HL-60/S4 treated with phorbol 12-myristate 13-acetate at 8.2 ng/mL for 4 days and 3 days (cell line): ENCODE data around the gene WT1.

Experiments used
- in situ Hi-C: fragments of 300-500 bp; cut with MboI; formaldehyde crosslinking; loops from 2 replicates; pipeline ENCODE4 v1.15.0; 2022; ENCODE audit warnings: low sequenced_read_pairs

Gene WT1

GRCh38 chr11:32438866-32439489 lies 3.6 kb upstream of the WT1 start:
- in situ Hi-C loops, result no loop called here

- in situ Hi-C loops, result no loop called here
These were observed 3.1 kb upstream of the WT1 start for GRCh38 chr11:32438346-32438865.

- in situ Hi-C loops, result no loop called here
These were observed 2.4 kb upstream of the WT1 start for GRCh38 chr11:32437495-32438345.

GRCh38 chr11:32436751-32437494 lies 1.6 kb upstream of the WT1 start:
- in situ Hi-C loops, result no loop called here

DNA sequence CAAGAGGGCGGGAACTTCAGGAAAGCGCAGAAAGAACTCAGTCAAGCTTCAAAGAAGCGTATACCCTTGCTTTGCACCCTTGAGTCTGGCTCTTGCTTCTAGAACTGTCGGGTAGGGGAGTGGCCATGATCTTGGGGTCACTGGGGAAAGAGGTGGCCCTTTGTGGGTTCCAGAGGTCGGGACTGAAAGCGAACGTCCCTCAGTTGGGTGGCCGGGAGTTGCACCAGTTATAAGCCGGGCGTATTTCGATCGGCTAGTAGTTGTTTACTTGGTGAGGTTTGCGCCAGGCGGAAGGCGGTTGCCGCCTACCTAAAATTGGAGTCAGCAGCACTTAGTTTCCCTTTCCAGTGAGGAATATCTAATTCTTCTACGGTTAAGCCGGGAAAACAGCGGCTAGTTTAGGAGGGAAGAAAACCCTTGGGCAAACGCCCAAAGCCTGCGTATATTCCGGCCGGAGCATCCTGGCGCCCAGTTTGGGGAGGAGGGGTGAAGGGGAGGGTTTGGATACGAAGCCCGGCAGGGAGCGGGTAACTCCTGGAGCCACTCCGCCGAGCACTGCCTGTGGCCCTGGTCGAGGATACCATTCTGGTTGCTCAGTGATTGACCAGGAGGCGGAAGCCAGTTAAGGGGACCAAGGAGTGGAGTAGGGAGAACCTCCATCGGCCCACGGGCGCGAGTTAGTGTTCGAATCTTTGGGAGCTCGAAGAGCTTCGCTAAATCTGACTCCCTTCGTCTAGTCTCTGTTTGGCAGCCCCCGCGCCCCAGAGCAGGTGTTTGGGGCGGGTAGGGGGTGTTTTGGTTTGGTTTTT lies 807 bp upstream of the WT1 start:
- in situ Hi-C loops, result no loop called here

- in situ Hi-C loops, result no loop called here
These were observed 223 bp downstream of the WT1 start for GRCh38 chr11:32435152-32435480.

DNA sequence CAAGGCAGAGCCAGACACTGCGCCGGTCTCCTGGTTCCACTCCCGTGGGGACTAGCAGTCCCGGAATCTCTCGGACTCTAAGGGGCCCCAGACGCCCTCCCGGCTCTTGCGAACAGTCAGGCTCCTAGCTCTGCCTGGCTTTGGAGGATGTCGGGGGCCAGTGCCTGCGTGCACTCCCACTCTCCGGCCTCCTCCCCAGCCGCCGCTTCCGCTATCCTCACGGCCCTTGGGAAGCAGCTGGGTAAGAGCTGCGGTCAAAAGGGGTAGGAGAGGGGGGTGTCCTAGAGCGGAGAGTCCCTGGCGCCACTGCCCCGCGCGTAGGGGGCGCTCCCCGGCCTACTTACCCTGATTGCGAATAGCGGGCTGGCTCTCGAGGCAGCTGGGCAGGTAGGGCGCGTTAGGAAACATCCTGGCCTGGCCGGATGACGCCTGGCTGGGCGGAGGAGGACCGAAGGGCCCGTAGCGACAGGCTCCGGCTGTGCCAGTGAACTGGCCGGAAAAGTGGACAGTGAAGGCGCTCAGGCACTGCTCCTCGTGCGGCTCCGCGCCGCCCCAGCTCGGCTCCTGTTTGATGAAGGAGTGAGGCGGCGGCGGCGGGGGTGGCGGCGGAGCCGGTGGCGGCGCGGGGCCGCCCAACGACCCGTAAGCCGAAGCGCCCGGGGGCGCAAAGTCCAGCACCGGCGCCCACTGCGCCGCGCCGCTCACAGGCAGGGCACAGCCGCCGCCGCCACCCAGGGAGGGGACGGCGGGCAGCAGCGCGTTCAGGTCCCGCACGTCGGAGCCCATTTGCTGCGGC lies 785 bp downstream of the WT1 start:
- in situ Hi-C loops, result no loop called here

DNA sequence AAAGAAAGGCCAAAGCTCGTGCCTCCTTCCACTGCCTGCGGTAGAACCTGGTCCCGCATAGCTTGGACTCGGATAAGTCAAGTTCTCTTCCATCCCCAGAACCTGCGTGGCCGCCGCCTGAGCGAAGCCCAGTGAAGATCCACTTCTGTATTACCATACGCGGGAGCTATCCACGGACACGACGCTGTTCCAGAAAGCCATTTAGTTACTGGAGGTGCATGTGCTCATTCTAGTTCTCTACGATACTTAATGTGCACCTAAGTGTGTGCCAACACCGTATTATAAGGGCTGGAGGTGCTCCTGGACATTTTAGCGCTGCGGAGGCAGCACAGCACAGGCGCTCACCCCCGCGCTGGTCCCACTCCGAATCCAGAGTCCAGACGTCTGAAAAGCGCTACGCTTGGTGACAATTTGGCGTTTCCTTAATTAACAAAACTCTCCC lies 1.4 kb downstream of the WT1 start:
- in situ Hi-C loops, result no loop called here

- in situ Hi-C loops, result no loop called here
These were observed 2.0 kb downstream of the WT1 start for GRCh38 chr11:32433101-32433913.

DNA sequence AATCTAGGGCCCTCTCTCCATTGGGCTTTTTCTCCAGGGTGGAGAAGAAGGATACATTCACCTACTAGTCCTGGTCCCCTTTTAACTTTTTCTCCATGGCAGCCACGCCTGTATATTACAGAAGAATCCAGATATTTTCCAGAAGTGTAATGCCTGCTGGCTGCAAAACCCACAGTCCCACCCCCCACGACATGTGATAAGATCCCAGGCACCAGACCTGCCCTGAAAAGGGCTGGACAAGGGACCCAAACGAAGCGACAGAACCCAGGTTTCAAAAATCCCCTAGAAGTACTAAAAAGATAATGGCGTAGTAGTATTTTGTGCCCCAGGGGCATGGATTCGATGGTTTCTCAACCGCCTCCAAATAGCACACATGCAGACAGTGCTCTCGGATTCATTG lies 2.8 kb downstream of the WT1 start:
- in situ Hi-C loops, result no loop called here

GRCh38 chr11:32430568-32431381 lies 4.6 kb downstream of the WT1 start:
- in situ Hi-C loops, result no loop called here

GRCh38 chr11:32429477-32429876 lies 5.9 kb downstream of the WT1 start:
- in situ Hi-C loops, result no loop called here

- in situ Hi-C loops, result no loop called here
These were observed 6.6 kb downstream of the WT1 start for GRCh38 chr11:32428665-32429303.

GRCh38 chr11:32427935-32428664 lies 7.2 kb downstream of the WT1 start:
- in situ Hi-C loops, result no loop called here

DNA sequence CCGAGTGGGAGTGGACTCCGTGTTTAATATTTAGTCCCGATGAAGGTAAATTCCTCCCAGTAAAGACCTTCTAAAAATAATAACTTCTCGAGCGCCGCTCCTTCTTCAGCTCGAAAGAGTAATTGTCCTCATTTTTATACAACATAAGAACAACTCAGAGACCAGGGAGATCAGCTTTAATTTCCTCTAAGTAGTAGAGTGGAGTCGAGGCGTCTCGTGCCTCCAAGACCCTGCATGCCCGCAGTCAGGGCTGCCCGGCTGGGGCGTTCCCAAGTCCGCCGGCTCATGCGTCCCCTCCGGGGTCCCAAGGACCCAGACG lies 7.8 kb downstream of the WT1 start:
- in situ Hi-C loops, result no loop called here

DNA sequence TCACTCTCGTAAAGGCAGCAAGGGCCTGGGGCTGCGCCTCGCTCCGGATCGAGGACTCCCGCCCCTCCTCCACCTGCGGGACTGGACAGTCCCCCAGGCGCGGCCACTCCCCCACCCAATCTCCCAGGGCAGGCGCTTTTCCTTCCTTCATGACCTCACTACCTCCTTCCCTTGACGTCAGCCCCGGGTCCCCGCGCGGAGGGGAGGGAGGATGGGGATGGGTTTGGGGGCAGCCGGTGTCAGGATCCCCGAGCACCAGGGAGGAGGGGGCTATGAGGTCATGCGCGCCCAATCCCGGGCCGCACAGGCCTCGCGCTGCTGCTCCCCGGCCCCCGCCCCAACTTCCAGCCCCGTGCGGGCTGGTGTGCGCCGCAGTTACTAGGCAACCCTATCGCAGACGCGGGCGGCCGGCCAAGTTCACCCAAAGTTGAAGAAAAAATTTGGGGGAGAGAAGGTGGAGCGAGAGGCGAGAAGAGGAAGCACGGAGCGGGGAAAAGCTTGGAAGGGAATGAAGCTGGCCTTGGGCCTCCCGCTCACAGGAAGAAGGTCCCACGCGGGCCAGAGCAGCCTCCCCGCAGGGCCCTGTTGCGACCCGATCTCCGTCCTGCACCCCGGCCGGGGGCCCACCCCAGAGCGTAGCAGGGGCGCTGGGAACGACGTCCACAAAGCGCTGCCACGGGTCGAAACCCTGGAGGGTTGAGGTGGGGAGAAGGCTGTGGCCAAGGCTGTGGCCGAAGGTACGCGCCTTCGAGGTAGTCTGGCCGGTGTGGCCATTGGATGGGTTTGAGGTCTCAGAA lies 8.3 kb downstream of the WT1 start:
- in situ Hi-C loops, result no loop called here

GRCh38 chr11:32426192-32426591 lies 9.1 kb downstream of the WT1 start:
- in situ Hi-C loops, result no loop called here
